GM04504 (cell line): ENCODE data around the gene MYCBP2.
"Not testable (repeated sequence)": the region's sequence is repeated elsewhere in the genome, so short reads cannot be mapped to it uniquely, and the experiment has no call there.

Experiments
- DNase-seq: peaks from one replicate; pipeline ENCODE4 v3.0.0-alpha.2; 2012; ENCODE audit warnings: low read depth

Gene MYCBP2

DNA sequence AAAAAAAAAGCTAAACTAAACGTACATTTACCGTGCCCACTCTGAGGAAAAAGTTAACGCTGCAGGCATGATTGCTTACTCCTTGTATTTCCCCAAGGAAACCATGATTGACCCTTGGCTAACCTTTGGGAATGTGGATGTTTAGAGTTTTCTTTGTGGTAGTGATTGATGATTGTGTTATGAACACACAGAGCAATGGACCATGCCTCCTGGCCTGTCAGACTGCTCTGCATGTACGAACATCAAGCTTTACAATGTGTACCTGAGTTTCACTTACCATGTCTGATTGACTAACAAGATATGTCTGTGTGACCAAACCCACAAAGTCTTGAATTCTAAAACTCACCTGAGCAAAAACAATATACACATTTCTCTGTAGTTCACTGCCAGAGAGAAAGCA, 35.1 kb downstream of the MYCBP2 start:
- DNase-seq = no peak

DNA sequence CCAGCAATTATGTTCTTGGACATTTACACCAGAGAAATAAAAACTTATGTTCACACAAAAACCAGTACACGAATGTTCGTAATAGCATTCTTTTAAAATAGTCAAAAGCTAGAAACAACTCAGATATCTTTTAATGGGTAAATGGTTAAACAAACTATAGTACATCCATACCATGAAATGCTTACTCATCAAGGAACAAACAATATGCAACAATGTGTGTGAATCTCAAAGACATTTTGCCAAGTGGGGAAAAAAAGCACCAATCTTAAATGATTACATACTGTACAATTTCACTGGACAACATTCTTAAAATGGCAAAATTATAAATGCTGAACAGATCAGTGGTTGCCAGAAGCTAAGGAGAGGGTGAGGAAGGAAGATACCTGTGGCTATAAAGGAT, 36.6 kb downstream of the MYCBP2 start:
- DNase-seq = no peak

DNA sequence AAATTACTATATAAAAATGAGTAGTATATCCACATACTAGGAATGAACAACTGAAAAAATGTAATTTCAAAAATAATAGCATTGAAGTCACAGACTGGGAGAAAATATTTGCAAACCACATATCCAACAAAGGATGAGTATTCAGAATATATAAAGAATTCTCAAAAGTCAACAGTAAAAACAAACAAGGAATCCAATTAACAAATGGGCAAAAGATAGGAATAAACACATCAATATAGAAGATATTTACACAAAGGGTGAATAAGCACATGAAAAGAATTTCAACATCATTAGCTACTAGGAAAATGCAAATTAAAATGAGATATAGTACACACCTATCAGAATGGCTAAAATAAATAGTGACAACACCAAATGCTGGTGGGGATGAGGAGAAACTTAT, 37.0 kb downstream of the MYCBP2 start:
- no peak for DNase-seq

DNA sequence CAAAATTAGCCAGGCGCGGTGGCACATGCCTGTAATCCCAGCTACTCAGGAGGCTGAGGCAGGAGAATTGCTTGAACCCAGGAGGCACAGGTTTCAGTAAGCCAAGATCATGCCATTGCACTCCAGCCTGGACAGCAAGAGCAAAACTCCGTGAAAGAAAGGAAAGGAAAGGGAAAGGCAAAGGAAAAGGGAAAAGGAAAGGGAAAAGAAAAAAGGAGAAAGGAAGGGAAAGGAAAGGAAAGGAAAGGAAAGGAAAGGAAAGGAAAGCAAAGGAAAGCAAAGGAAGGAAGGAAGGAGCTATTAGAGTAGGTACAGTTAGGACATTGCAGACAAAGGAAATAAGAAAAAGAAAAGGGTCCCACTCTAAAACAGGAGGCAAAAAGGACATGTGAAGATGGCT, 41.3 kb downstream of the MYCBP2 start:
- not testable (repeated sequence) for DNase-seq

DNA sequence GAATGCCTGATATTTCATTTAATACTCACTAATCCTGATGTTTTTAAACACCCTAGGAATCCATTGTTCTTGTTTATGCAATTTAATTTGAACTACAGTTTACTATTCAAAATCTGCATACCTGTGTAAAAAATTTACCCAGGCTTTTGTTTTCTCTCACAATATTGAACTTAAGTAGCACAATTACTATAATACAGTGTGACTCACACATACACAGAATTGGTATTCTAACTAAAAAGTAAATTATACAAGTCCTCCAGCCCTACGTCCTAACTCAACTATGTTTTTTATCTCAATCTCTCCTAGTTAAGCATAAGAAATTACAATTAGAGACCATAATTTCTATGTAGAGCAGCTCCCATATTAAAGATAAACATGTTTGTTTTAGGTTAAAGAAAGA, 41.8 kb downstream of the MYCBP2 start:
- no peak for DNase-seq

DNA sequence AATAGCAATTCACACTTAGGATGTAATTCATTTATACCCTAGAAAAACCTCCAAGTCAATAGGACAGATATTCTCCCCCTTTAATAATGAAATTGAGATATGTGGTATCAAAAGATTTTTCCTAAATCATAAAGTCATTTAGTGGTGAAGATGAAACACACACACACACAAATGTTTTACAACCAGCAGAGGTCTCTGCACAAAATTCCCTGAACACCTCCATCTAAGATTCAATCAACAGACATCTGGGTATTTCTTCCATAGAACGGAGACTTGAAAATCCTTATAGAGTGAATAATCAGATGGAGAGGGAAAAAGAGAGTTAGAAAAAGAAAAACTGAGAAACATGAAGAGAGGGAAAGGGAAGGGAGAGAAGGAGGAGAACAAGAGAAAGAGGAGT, 52.8 kb downstream of the MYCBP2 start:
- DNase-seq = no peak

DNA sequence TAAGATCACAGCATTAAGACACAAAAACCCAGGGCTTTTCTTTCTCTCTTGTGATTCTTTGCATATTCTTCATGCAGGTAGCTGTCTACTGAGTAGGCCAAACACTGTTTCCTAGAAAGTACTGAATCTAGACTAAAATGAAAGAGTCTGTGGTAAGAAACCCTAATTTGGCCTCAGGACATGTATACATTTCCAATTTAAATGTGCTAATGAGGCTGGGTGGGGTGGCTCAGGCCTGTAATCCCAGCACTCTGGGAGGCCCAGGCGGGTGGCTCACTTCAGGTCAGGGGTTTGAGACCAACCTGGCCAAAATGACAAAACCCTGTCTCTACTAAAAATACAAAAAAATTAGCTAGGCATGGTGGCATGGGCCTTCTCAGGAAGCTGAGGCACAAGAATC, 57.8 kb downstream of the MYCBP2 start:
- no peak for DNase-seq

DNA sequence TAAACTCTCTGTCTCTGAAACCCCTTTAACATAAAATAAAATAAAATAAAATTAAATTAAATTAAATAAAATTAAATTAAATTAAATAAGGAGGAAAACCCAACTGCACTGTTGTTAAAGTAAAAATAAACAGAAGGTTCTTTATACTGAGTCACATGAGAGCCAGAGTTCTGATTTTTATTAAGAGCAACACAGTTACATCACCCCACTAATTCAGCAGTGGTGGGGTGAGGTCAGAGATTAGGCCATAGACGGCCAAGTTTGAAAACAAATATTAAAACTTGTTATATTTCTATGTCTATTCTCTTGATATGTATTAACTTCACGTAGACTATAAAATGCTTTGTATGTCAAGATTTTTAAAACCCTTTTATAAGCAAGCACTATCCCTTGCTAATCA, 59.5 kb downstream of the MYCBP2 start:
- DNase-seq = no peak

DNA sequence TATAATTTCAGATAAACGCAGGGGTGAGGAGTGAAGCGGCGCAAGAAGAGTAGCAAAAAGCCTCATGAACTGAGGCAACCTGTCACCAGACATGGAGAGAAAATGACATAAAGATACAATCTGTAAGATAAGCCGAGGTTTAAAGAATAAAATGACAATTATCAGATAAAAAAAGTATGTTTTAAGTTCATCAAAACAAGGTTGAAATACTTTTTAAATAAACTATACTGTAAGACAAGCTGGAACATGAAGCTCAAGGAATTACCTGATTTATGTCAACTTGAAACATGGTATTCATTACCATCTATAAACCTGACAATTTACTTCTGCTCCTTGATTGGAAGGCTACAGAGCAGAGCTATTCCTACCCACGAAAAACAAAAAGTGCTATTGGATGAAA, 61.6 kb downstream of the MYCBP2 start:
- DNase-seq = no peak

DNA sequence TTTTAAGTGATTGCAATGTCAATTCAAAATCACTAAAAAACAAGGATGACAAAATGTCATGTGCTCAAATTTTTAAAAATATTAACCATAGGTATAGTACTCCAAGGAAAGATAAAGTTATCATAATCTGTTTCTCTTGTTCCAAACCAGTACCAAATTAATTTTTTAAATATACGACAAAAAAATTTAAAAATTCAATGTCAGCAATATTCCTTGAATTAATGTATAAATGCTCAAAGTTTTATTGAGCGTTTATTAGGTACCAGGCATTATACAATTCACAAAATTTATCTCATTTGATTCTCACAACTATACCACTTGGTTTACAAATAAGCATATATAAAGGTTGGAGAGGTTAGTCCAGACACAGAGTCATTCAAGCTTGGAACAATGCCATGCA, 64.7 kb downstream of the MYCBP2 start:
- DNase-seq = no peak

DNA sequence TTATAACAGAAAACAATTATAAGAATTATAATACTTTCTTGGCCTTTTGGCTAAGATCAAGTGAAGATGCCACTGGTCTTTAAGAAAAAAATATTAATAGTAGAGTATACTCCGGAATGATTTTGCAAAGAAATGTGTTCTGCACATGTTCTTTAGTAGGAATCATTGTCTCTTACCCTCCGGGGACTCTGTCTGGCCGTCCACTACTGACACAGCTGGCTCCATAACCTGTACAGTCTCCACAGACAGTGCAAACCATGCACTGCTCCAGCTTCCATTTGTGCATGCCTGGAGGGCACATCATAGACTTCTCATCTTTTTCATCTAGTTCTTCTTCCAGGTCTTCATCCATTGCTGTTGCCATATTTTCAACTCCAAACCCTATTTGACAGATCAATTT, 75.9 kb downstream of the MYCBP2 start:
- no peak for DNase-seq

DNA sequence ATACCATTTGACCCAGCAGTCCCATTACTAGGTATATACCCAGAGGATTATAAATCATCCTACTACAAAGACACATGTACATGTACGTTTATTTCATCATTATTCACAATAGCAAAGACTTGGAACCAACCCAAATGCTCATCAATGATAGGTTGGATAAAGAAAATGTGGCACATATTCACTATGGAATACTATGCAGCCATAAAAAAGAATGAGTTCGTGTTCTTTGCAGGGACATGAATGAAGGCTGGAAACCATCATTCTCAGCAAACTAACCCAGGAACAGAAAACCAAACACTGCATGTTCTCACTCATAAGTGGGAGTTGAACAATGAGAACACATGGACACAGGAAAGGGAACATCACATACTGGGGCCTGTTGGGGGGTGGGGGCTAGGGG, 81.7 kb downstream of the MYCBP2 start:
- DNase-seq = not testable (repeated sequence)

DNA sequence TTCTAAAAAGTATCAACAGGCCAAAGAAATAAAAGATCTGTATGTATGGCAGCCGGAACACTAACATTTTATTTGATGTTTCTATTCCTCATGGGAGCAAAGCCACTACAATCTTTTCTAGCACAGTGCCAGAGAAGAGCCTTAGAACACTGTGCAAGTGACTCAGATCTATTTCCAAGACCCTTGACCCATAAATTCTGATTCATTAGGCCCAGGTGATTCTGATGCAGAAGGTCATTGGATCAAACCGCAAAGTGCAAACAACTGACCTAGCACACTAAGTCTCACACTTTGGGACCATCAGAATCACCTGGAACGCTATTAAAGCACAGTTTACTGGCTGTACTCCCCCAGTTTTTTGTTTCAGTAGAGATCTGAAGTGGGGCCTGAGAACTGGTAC, 87.6 kb downstream of the MYCBP2 start:
- no peak for DNase-seq

DNA sequence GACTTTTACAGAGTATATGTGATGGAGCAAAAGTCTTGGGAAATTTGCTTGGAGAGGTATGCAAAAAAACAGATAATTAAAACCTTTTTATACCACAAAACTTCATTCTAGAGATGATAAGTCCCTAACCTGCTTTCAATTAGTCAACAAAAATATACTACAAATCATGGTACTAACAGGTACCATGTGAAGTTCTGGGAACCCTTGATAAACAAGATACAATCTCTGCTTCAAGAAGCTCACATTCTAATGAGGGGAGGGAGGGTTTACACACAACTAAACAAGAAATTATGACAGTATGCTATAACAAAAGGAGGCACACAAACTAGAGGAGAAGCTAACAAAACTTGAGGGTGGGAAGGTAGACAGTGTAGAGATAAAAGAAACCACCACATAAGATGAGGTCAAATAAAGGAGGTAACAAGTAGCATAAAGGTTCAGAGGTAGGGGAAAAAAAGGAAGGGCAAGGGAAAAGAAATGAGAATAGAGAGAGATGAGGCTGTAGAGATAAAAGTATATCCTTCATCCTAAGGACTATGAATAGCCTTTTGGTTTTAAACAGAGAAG, 91.4 kb downstream of the MYCBP2 start:
- DNase-seq = no peak

DNA sequence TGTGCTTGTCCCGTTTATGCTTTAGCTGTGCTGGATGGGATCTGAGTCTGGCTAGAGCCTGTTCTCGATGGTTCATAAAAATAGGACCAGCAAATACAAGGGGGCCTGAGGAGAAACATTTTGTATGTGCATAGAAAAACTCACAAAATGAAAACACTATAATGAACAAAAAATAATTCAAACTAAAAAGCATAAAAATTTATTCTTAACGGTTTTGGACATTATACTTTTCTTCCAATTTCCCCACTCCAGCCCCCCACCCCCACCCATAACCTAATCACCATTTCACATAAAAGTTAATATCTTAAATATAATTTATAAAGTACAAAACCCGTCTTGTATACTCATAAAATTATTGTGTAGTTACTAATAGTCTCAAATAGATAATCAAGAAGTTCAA, 93.7 kb downstream of the MYCBP2 start:
- no peak for DNase-seq

DNA sequence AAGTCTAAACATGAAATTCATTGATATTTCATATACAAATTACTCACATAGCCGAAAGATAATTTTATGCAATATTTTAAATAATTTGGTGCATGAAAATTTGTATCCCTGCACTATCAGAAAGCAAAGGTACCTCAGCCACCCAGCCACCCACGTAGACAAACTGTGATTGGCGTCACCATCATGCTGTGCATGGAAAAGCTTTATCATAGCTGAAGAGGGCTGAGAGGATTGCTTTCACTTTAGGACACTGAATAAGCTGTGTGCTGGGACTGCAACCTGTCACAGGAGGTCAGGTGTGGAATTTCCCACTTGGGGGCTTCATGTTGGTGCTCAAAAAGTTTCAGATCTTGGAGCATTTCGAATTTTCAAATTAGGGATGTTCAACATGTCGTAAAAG, 96.3 kb downstream of the MYCBP2 start:
- no peak for DNase-seq

DNA sequence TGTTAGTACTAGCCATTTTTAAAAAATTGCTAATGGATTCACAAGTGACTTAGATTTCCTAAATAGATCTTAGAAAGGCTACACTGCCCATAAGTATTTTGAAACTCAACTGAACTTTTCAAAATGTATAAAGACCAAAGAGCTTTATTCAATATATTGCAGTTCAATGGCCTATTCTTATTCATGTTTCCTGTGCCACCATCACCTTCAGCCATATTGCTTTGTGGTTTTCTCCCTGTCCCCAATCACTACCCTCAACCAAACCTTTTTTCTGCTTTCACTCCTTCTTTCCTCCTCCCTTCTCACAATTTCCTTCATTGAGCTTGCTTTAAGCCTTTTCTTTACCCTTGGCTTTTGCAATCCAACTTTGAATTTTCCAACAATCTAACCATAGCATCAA, 100.9 kb downstream of the MYCBP2 start:
- no peak for DNase-seq

DNA sequence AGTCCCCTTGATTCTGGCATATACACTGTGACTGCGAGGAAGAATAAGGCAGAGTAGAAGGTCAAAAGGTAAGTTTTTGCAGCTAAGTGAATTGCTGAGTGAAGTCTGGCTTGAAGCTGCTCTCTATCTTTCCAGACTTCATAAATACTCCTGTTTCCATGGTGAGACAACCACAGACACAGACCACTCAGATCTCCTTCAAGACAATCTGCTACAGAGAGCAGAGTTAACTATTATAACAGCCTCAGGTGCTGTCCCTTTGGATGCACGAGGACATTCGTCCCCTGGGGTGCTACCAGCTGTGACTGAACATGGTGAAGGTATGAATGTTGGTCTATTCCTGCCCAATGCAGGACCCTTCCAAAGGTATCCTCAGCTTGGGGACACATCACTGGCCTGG, 104.0 kb downstream of the MYCBP2 start:
- no peak for DNase-seq

DNA sequence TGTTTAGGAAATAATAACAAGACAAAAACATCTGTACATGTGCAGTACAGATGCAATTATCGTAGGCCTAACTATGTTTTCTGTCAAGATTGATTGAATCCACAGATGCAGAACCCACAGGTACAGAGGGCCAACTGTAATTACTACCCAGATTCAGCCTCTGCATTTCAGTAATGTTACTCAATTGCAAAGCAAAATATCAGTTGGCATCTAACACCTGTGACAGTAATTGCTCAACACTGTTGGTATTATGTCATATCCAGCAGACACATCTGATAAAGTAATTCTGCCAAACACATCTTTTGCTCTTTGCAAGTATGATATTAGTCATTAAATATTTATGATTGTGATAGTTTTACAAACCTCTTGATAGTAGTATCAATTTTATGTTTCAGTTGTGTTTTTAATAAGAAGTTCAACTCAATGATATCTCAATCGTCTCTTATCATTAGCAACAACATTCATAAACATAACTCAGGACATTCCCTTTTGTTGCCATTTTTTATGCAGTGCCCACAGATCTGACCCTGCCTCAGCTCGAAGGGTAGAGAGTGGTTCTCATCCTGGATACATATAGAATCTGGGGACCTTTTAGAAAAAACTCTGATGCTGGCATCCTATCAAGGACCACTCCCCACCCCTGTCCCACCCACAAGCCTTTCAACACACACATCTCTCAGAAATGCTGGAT, 104.7 kb downstream of the MYCBP2 start:
- DNase-seq = no peak

DNA sequence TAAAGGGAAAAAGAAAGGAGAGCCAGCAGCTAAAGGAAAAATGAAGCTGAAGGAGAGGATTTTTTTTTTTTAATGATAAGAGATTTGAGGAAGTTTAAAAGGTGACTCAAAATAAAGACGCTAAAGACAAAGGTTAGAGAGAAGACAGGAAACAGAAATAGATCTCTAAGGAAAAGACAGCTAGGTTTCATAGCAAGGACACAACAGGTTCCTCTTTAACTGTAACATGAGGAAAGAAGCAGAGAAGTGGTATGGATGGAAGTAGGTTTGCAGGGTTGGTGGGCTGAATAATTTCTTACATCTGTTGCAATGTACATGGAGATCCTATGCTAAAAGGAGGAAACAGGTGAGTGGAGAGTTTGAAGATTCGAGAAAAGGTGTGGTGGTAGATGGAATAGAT, 107.5 kb downstream of the MYCBP2 start:
- no peak for DNase-seq

DNA sequence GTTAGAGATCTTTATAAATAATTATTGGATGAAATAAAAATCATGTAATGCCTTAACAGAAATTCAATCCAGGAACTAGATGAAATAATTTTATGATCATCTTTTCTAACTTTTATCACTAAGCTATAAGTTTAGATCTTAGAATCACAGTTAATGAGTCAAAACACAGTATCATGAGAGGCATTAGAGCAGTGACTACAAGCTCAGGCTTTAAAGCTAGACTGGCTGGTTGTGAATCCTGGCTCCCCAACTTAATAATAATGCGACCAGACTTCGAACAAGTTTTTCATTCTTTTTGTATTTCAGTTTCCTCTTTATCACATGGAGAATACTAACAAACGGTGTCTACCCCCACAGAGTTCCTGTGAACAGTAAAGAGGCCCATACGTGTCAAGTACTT, 108.6 kb downstream of the MYCBP2 start:
- DNase-seq = no peak

DNA sequence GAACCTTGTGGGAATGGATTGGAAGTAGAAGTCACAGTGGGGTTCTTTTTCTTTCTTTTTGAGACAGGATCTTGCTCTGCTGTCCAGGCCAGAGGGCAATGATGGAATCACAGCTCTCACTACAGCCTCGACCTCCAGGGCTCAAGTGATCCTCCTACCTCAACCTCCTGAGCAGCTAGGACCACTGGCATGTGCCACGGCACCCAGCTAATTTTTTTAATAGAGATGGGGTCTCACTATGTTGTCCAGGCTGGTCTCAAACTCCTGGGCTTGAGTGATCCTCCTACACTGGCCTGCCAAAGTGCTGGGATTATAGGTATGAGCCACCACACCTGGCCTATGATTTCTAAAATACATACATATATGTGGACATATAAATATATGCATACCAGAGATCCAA, 111.4 kb downstream of the MYCBP2 start:
- DNase-seq = no peak

DNA sequence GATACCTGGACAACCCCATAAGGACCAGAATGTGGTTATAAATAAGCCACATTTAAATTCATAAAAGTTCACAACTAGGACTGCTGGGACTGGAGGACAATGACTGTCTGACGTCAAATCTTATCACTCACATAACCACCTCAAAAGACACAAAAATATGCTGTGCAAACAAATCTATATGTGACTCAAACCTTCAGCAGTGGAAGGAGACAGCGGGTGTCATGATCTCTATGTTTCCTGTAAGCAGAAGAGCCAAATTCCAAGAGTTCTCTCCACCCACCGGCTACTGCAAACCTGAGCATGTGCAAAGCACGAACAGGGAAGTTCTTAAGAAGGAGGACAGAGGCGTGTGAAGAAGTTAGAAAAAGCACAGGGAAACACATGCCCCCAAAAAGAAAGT, 113.2 kb downstream of the MYCBP2 start:
- DNase-seq = no peak

DNA sequence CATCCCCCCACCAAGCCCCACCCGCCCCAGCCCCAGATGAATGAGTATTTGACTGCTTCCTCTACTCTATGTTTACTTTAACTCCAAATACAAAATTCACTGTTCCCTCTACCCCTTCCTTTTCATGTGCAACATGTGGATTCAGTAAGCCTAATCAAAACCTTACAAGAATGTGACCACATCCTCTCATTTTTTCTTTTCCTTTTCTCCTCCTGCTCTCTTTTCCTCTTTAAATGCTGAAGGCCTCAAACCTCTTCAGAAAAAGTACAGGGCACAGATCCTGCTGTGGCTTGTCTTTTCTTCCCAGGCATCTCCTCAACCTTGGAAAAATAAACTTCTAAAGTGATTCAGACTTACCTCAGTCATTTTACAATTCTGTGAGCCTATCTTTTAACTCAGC, 119.0 kb downstream of the MYCBP2 start:
- peak; percentile 40 for DNase-seq
